ENCODE data around the gene RFFL.

DNA sequence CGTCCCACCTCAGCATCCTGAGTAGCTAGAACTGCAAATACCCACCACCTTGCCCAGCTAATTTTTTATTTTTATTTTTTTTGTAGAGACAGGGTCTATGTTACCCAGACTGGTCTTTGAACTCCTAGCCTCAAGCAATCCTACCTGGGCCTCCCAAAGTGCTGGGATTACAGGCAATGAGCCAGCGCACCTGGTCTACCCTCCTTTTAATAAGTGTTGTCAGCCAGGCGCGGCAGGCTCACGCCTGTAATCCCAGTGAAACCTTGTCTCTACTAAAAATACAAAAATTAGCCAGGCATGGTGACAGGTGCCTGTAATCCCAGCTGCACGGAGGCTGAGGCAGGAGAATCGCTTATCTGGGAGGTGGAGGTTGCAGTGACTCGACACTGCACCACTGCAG lies 19.3 kb downstream of the RFFL start:
- TF ChIP-seq, protein P1, sequence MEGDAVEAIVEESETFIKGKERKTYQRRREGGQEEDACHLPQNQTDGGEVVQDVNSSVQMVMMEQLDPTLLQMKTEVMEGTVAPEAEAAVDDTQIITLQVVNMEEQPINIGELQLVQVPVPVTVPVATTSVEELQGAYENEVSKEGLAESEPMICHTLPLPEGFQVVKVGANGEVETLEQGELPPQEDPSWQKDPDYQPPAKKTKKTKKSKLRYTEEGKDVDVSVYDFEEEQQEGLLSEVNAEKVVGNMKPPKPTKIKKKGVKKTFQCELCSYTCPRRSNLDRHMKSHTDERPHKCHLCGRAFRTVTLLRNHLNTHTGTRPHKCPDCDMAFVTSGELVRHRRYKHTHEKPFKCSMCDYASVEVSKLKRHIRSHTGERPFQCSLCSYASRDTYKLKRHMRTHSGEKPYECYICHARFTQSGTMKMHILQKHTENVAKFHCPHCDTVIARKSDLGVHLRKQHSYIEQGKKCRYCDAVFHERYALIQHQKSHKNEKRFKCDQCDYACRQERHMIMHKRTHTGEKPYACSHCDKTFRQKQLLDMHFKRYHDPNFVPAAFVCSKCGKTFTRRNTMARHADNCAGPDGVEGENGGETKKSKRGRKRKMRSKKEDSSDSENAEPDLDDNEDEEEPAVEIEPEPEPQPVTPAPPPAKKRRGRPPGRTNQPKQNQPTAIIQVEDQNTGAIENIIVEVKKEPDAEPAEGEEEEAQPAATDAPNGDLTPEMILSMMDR (conservative IDR thresholded peaks at IDR 0.05 in 1 of 2, IDR thresholded peaks at IDR 0.05 in 1 of 2; ENCODE audit: extremely low read depth in 1 of 2, insufficient read depth in 1 of 2, low read depth in 1 of 2, low read length in 2 of 2), result no peak
- TF ChIP-seq EZH2 (IDR thresholded peaks at IDR 0.05; ENCODE audit: borderline replicate concordance, low read length), result no peak
